Retinal pigment epithelial cell (primary cell): ENCODE data around the gene DIP2C.

ENCODE experiments used
- DNase-seq: peaks from one replicate; pipeline ENCODE4 v3.0.0-alpha.2; 2010; ENCODE audit warnings: low read depth
- H3K4me3 ChIP-seq: 2 replicates; pipeline ENCODE4 v1.5.1; 2011; ENCODE audit warnings: mild to moderate bottlenecking, low read length, control low read depth, moderate library complexity
- CTCF ChIP-seq: conservative IDR thresholded peaks from 2 replicates; pipeline ENCODE4 v1.5.1; 2011; ENCODE audit warnings: low read depth, low read length, control low read depth, inconsistent platforms

Gene DIP2C

DNA sequence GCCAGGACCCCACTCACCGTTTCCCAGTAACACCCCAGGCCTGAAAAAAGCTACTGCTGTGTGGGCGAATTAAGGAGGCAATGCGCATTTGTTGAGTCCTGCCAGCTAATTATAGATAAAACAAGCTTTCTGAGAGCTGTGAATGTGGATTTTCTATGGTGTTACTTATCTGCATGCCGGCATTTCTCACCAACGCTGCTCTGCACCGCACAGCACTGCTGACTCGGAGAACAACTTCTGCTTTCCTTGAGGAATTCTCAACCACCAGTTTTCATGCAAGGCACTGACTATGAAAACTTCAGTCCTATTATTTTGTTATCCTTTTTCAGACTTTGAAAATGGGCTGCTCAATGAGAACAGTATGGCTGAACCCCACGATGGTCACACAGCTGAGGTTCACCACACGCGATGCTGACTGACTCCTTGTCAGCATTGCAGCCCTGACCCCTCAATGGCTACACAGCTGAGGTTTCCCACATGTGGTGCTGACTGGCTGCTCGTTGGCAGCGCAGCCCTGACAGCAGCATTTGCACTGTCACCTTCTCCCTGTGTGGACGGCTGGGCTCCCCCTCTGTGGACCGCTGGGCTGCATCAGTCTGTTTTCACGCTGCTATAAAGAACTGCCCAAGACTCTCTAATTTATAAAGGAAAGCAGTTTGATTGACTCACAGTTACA is 190.6 kb downstream of the DIP2C start:
- no peak overlapping the region for H3K4me3 ChIP-seq
- no peak for TF ChIP-seq CTCF
- DNase-seq, result no peak

GRCh38 chr10:497898-498451 is 191.5 kb downstream of the DIP2C start:
- DNase-seq, result no peak
- no peak for TF ChIP-seq CTCF
- no peak overlapping the region for H3K4me3 ChIP-seq

DNA sequence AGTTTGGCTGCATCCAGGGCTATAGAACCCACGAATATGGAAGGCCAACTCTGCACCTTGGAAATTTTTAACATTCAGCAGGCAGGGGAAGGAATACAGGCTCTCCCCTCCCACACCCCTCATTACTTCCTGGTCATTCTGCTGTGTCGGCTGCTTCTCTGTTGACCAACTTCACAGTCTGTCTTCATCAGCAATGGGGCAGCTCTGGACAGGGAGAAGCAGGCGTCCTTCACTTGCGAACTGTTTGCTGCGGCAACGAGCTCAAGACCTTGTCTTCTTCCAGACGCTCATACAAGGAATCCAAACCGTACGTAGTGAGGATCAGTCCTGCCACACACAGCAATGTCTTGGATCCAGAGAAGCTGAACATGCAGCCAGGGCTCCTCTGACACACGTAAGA is 192.2 kb downstream of the DIP2C start:
- TF ChIP-seq CTCF, result no peak
- no peak overlapping the region for H3K4me3 ChIP-seq

DNA sequence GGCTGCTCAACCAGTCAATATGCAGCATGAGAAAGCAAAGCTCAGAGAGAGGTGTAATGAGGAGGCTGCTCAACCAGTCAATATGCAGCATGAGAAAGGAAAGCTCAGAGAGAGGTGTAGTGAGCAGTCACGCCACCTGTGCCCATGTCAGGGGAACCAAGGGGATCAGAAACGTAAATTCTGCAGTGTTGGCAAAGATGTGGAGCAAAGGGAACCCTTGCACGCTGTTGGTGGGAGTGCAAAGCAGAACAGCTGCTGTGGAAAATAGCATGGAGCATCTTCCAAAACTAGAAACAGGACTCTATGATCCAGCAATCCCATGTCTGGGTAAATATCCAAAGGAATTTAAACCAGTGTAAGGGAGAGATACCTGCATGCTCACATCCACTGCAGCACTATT is 194.9 kb downstream of the DIP2C start:
- TF ChIP-seq CTCF, result no peak
- H3K4me3 ChIP-seq, result no peak overlapping the region
- no peak for DNase-seq

More for the DNA sequence above, 192.2 kb downstream of the DIP2C start:
- DNase-seq, result no peak

- no peak for TF ChIP-seq CTCF
- no peak for DNase-seq
Observed at GRCh38 chr10:494149-494542, 195.3 kb downstream of the DIP2C start.

GRCh38 chr10:493391-494148 is 195.9 kb downstream of the DIP2C start:
- H3K4me3 ChIP-seq, result no peak overlapping the region
- TF ChIP-seq CTCF, result no peak
- no peak for DNase-seq

More at GRCh38 chr10:494149-494542, 195.3 kb downstream of the DIP2C start:
- no peak overlapping the region for H3K4me3 ChIP-seq
